ENCODE results near the gene CAMTA1.
"Not testable (repeated sequence)": the region's sequence is repeated elsewhere in the genome, so short reads cannot be mapped to it uniquely, and the experiment has no call there.

Gene CAMTA1

DNA sequence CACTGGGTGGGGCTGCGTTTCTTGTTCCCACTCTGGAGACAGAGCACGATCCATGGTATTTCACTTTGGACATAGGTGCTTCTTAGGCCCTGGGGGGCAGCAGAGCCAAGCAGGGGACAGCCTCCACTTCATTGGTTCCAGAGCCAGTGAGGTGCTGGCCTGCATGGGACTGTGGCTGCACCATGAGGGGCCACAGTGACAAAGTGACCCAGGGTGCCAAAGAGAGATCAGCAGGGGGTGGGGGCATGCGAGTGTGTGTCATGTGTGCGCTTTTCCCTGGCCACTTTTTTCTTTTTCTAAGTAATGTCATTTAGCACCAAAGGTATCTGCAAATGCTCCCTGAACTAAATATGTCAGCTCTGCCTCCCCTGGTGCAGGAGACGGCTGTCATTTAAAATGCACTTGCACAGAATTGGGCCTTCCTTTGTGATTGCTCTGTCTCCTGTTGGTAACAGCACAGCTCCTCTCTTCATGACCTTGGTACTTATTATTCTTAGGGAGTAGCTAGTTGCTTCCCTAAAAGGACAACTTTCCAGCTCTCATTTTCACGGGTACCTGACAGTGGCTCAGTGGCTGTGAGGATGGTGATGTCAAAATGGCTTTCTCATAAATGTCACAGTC lies 910.4 kb downstream of the CAMTA1 start:
- no peak for DNase-seq (ENCODE audit: low spot score)

- DNase-seq (ENCODE audit: low spot score) = no peak
These were observed 913.4 kb downstream of the CAMTA1 start for GRCh38 chr1:7698641-7699040.

GRCh38 chr1:7702365-7702764 lies 917.1 kb downstream of the CAMTA1 start:
- no peak for DNase-seq (ENCODE audit: low spot score)

- no peak for DNase-seq (ENCODE audit: low spot score)
These were observed 918.3 kb downstream of the CAMTA1 start for GRCh38 chr1:7703321-7704213.

DNA sequence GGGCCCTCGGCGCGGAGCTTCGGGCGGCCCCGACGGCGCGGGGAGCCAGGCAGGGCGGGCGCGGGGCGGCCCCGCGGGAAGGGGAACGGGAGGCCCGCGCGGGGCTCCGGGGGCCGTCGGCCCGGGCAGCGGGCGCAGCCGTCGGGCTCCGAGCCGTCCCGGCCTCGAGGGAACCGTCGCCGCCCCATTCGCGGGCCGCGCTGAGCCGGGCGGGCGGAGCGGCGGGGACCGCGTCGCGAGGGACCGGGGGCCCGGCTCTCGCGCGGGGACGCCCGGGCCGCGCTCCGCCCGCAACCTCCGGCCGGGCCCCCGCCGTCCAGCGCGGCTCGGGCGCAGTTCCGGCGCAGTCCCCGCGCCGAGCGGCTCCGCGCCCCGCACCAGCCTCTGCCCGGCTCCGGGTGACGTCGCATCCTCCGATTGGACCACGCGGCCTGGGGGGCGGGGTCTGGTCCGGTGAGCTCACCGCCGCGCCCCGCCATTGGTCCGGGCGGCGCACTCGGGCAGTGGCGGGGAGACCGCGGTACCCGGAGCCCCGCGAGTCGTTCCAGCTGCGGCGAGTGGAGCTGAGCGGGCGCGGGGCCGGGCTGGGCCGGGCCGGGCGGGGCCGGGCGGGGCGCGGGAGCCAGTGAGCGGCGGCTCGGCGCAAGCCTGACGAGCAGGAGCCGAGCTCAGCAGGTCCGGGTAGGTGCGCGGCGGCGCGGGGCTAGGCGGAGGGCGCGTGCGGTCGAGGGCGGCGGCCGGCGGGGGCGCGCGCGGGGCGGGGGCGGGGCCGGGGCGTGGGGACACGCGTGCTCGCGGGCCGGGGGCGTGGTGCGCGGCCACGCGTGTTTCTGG lies 919.2 kb downstream of the CAMTA1 start:
- peak; percentile 70 for DNase-seq (ENCODE audit: low spot score)

DNA sequence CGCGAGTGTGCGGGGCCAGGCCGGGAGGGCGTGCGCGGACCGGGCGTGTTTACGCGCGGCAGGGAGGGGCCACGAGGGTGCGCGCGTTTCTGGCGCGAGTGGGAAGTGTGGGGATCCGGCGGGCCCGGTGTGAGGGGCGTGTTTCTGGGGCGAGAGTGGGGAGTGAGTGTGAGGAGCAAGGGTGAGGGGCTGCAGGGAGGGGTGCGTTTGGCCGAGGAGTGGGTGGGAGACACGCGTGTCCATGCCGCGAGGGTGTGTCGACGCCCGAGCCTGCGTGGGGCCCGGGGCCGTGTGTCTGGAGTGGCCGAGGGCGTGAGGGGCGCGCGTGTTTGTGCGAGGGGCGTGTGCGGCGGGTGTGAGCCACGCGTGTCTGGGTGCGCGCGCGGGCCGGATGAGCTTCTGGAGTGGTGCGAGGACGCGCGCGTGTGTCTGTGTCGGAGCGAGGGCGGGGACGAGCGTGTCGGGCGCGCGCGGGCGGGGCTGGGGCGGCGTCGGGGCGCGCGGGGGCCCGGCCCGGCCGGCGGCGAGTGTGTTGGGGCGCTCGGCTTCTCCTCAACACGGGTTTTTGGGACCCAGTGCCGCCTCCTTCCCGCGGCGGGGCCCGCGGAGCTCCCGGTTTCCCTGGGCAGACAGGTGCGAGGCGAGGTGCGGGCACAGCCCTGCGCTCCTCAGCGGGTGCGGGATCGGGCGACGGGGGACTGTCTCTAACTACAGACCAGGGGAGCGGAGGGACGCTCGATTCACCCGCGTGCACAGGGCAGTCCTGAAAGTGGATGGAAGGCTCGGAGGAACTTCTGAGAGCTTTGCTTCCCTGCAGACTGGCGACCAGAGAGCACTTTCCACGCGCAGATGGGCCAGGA lies 920.0 kb downstream of the CAMTA1 start:
- no peak for DNase-seq (ENCODE audit: low spot score)

- DNase-seq (ENCODE audit: low spot score) = no peak
These were observed 920.6 kb downstream of the CAMTA1 start for GRCh38 chr1:7705908-7706216.

- no peak for DNase-seq (ENCODE audit: low spot score)
These were observed 922.3 kb downstream of the CAMTA1 start for GRCh38 chr1:7707527-7707926.

DNA sequence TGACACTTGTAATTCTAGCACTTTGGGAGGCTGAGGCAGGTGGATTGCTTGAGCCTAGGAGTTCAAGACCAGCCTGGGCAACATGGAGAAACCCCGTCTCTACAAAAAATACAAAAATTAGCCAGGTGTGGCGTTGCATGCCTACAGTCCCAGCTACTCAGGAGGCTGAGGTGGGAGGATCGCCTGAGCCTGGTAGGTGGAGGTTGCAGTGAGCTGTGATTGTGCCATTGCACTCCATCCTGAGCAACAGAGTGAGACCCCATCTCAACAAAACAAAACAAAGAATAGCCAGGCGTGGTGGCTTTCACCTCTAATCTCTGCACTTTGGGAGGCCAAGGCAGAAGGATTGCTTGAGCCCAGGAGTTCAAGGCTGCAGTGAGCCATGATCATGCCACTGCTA lies 922.8 kb downstream of the CAMTA1 start:
- DNase-seq (ENCODE audit: low spot score) = not testable (repeated sequence)

DNA sequence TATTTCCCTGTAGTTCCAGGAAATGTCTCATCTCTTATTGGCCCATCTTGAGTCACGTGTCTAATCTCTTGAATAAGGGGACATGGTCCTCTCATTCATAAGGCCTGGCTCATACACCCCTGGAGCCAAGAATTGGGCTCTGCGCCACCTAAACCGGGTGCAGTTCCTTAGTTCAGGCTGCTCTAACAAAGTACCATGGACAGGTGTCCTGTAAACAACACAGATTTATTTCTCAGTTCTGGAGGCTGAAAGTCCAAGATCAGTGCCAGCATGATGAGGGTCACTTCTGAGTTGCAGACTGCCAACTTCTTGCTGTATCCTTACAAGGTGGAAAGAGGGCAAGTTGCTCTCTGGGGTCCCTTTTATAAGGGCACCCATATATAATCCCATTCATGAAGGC lies 925.6 kb downstream of the CAMTA1 start:
- no peak for DNase-seq (ENCODE audit: low spot score)

- DNase-seq (ENCODE audit: low spot score) = no peak
These were observed 927.6 kb downstream of the CAMTA1 start for GRCh38 chr1:7712731-7713323.

DNA sequence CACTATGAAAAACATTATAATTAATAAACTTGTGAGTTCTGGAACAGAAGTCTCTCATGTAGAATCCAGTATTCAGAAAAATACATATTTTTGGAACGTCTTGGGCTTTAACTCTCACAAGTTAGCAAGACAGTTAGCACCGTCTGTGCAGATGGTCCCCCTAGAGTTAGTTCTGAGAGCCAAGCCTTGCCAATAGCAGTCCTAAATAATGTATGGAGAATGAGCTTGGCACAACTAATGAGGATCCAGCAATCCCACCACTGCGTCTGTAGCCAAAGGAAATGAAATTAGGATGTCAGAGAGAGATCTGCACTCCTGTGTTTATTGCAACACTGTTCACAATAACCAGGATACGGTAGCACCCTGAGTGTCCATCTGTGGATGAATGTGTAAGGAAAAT lies 931.3 kb downstream of the CAMTA1 start:
- DNase-seq (ENCODE audit: low spot score) = no peak

GRCh38 chr1:7717748-7718368 lies 932.6 kb downstream of the CAMTA1 start:
- DNase-seq (ENCODE audit: low spot score) = no peak

- no peak for DNase-seq (ENCODE audit: low spot score)
These were observed 934.3 kb downstream of the CAMTA1 start for GRCh38 chr1:7719468-7720094.

- no peak for DNase-seq (ENCODE audit: low spot score)
These were observed 936.9 kb downstream of the CAMTA1 start for GRCh38 chr1:7721940-7722669.

- no peak for DNase-seq (ENCODE audit: low spot score)
These were observed 937.4 kb downstream of the CAMTA1 start for GRCh38 chr1:7722670-7723012.

- no peak for DNase-seq (ENCODE audit: low spot score)
These were observed 941.4 kb downstream of the CAMTA1 start for GRCh38 chr1:7726623-7727022.

GRCh38 chr1:7727809-7728471 lies 942.7 kb downstream of the CAMTA1 start:
- DNase-seq (ENCODE audit: low spot score) = no peak

DNA sequence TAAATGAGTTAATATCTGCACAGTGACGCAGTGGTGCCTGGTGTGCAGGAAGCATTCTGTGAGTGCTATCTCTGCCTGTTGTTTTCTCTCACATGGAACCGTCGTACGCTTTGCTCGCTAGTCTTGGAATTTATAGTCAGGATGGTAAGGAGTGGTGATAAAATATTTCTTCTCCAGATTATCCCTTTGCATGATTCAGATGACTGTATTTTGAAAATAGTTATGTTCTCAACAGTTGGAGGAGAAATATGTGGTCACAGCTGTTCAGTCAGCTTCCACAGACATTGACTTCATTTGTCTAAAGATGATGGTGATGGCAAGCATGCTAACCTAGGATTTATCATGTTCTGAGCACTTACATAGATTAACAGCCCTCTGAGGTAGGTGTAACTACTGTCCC lies 944.5 kb downstream of the CAMTA1 start:
- no peak for DNase-seq (ENCODE audit: low spot score)

All from COLO829 (cell line).